PC-9 (cell line): ENCODE measurements around the gene ZCCHC3. TPM values are rescaled to one million over a fixed set of nuclear protein-coding genes. Genes with fewer than 3 reads are reported as not detected.

Experiments used
- BruUV-seq: library from RNA; stranded (reverse); fragments of 400-500 nt; replicated peaks from 2 replicates; lab custom pipeline; 2021; lab: Mats Ljungman, UMichigan
- CTCF ChIA-PET: fragments of 300-600 bp; sonication (Branson Sonifier 250); formaldehyde crosslinking; loops from one replicate; lab custom pipeline; 2022; ENCODE audit warnings: antibody characterized with exemption; lab: Charles Lee
- POLR2A ChIA-PET: fragments of 300-600 bp; sonication (Branson Sonifier 250); formaldehyde crosslinking; loops from one replicate; lab custom pipeline; 2022; ENCODE audit warnings: antibody characterized with exemption; ENCODE audit not compliant: unreplicated experiment; lab: Charles Lee
- DNase-seq, 2 experiments: peaks; one replicate each; pipeline versions ENCODE4 v3.0.0 to v3.0.0-alpha.2; 2015 to 2022; ENCODE audit warnings: mixed read lengths in 1 of 2
- H2AFZ ChIP-seq: fragments of 200-600 bp; sonication (generic); 2 replicates; pipeline ENCODE4 v1.8.1; 2017; ENCODE audit warnings: antibody characterized with exemption
- H3F3A ChIP-seq: fragments of 200-600 bp; sonication (generic); 2 replicates; pipeline ENCODE4 v1.8.1; 2017; ENCODE audit warnings: antibody characterized with exemption, mild to moderate bottlenecking, low read depth; ENCODE audit not compliant: insufficient read depth
- H3K27ac ChIP-seq: fragments of 200-600 bp; sonication (generic); 2 replicates; pipeline ENCODE4 v1.6.1; 2016; ENCODE audit warnings: mixed run types
- H3K27me3 ChIP-seq: fragments of 200-600 bp; sonication (generic); 2 replicates; pipeline ENCODE4 v1.6.1; 2016; ENCODE audit warnings: low read depth, mixed run types; ENCODE audit not compliant: insufficient read depth
- H3K36me3 ChIP-seq: fragments of 200-600 bp; sonication (generic); 2 replicates; pipeline ENCODE4 v1.6.1; 2016; ENCODE audit warnings: low read depth, mixed run types
- H3K4me1 ChIP-seq: fragments of 200-600 bp; sonication (generic); replicated peaks from 2 replicates; pipeline ENCODE4 v1.6.1; 2016; ENCODE audit warnings: mixed run types; ENCODE audit not compliant: insufficient read depth
- H3K4me2 ChIP-seq: fragments of 200-600 bp; sonication (generic); 2 replicates; pipeline ENCODE4 v1.6.1; 2017; ENCODE audit warnings: mixed run types
- H3K4me3 ChIP-seq: fragments of 200-600 bp; sonication (generic); 2 replicates; pipeline ENCODE4 v1.6.1; 2016; ENCODE audit warnings: mixed run types
- H3K79me2 ChIP-seq: fragments of 200-600 bp; sonication (generic); 2 replicates; pipeline ENCODE4 v1.6.1; 2017; ENCODE audit warnings: low read depth, mixed run types
- H3K9me2 ChIP-seq: fragments of 200-600 bp; sonication (generic); 2 replicates; pipeline ENCODE4 v1.8.1; 2017; ENCODE audit warnings: mild to moderate bottlenecking; ENCODE audit not compliant: insufficient read depth
- H3K9me3 ChIP-seq: fragments of 200-600 bp; sonication (generic); 2 replicates; pipeline ENCODE4 v1.8.1; 2016; ENCODE audit warnings: low read depth; ENCODE audit not compliant: insufficient read depth
- H4K20me1 ChIP-seq: fragments of 200-600 bp; sonication (generic); 2 replicates; pipeline ENCODE4 v1.8.1; 2017; ENCODE audit not compliant: insufficient read depth
- EZH2 ChIP-seq: fragments of 200-600 bp; sonication (generic); IDR thresholded peaks from 2 replicates; pipeline ENCODE4 v1.8.0; 2017; ENCODE audit warnings: antibody characterized with exemption, low read depth
- intact Hi-C: fragments of 100-400 bp; cut with micrococcal nuclease; formaldehyde crosslinking; loops from one replicate; pipeline ENCODE4 v1.10.0; 2022; ENCODE audit not compliant: unreplicated experiment
- total RNA-seq: library from RNA; stranded (reverse); gene quantifications from 2 replicates; pipeline ENCODE4 v1.2.3, GENCODE V29; 2021
- TF ChIP-seq, protein P1 (sequence below): fragments of 200-600 bp; sonication (generic); conservative IDR thresholded peaks from 2 replicates; pipeline ENCODE4 v1.6.1; 2017; ENCODE audit warnings: mixed run types, antibody characterized with exemption, mild to moderate bottlenecking, moderate library complexity

The ZCCHC3 gene
- total RNA-seq, 1 experiment from 2014 or later: 17.7 TPM

GRCh38 chr20:276620-277495, 20.5 kb upstream of the ZCCHC3 start:
- no TSS peak for BruUV-seq
- Histone ChIP-seq H3K4me1 (no peaks in the 10 kb centered on the region), H3K4me2 (no peak overlapping the region), H3K27ac (no peak overlapping the region), H2AFZ (no peak overlapping the region), H3K36me3 (no peaks in the 10 kb centered on the region), H4K20me1 (no peaks in the 10 kb centered on the region), H3K27me3 (no peaks in the 10 kb centered on the region), H3K4me3 (no peak overlapping the region), H3K9me3 (no peaks in the 10 kb centered on the region), H3F3A (peaks cover 6% of the 10 kb centered on the region; the same call in 1 of the 2 replicates), H3K79me2 (no peaks in the 10 kb centered on the region), H3K9me2 (no peaks in the 10 kb centered on the region)
- POLR2A ChIA-PET: no interaction called here
- CTCF ChIA-PET: no interaction called here
- TF ChIP-seq, protein P1, sequence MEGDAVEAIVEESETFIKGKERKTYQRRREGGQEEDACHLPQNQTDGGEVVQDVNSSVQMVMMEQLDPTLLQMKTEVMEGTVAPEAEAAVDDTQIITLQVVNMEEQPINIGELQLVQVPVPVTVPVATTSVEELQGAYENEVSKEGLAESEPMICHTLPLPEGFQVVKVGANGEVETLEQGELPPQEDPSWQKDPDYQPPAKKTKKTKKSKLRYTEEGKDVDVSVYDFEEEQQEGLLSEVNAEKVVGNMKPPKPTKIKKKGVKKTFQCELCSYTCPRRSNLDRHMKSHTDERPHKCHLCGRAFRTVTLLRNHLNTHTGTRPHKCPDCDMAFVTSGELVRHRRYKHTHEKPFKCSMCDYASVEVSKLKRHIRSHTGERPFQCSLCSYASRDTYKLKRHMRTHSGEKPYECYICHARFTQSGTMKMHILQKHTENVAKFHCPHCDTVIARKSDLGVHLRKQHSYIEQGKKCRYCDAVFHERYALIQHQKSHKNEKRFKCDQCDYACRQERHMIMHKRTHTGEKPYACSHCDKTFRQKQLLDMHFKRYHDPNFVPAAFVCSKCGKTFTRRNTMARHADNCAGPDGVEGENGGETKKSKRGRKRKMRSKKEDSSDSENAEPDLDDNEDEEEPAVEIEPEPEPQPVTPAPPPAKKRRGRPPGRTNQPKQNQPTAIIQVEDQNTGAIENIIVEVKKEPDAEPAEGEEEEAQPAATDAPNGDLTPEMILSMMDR: no peak
- TF ChIP-seq EZH2: no peak
- DNase-seq: no peak
- intact Hi-C loops: no loop called here

DNA sequence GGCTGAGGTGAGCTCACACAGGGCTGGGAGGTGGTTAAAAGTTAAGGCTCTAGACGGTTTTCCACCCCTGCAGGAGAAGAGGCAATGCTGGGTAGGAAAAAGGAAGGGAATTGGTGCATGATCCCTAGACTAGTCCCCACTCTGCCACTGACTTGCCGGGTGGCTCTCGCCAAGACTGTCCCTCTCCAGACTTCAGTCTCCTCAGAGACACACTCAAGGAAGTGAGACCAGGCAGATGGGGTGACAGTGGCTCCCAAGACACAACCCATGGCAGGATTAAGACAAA, 19.9 kb upstream of the ZCCHC3 start:
- peaks cover 6% of the 10 kb centered on the region; the same call in 1 of the 2 replicates for H3F3A ChIP-seq
- no peak overlapping the region for H2AFZ ChIP-seq
- H3K27me3 ChIP-seq: no peaks in the 10 kb centered on the region
- intact Hi-C loops: no loop called here
- no TSS peak for BruUV-seq
- no peaks in the 10 kb centered on the region for H3K9me3 ChIP-seq
- no peaks in the 10 kb centered on the region for H3K9me2 ChIP-seq
- no peak for DNase-seq
- H3K4me2 ChIP-seq: no peak overlapping the region
- no peaks in the 10 kb centered on the region for H3K4me1 ChIP-seq
- no peaks in the 10 kb centered on the region for H3K79me2 ChIP-seq
- ChIA-PET CTCF (no interaction called here), POLR2A (no interaction called here)
- TF ChIP-seq EZH2: no peak
- TF ChIP-seq, protein P1: no peak
- no peak overlapping the region for H3K4me3 ChIP-seq
- no peaks in the 10 kb centered on the region for H4K20me1 ChIP-seq
- H3K36me3 ChIP-seq: no peaks in the 10 kb centered on the region
- no peak overlapping the region for H3K27ac ChIP-seq

DNA sequence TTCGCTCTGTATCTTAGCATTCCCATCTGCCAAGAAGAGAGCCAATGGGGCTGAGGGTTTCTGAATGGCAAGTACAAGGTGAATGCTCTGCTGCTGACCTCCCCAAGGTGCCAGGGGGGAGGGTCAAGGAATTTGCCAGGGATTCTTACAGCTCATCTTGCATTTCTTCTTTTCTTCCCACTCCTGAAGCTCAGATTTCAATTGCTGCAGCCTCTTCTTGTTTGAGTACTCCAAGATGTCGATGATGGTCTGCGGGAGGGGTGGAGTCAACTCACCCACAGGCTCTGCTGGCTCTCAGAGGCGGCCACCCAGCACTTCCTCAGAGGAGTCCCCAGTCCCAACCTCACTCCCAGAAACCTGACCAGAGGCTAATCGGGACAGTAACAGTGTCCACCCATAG, 19.2 kb upstream of the ZCCHC3 start:
- Histone ChIP-seq H3K9me3 (no peaks in the 10 kb centered on the region), H3K9me2 (no peaks in the 10 kb centered on the region), H2AFZ (no peak overlapping the region), H3K27me3 (no peaks in the 10 kb centered on the region), H3F3A (peaks cover 6% of the 10 kb centered on the region; the same call in 1 of the 2 replicates), H4K20me1 (no peaks in the 10 kb centered on the region), H3K79me2 (no peaks in the 10 kb centered on the region), H3K27ac (no peak overlapping the region), H3K4me3 (no peak overlapping the region), H3K36me3 (no peaks in the 10 kb centered on the region), H3K4me2 (no peak overlapping the region), H3K4me1 (no peaks in the 10 kb centered on the region)
- no TSS peak for BruUV-seq
- no peak for DNase-seq
- TF ChIP-seq, protein P1: no peak
- no peak for TF ChIP-seq EZH2
- ChIA-PET POLR2A (interaction anchor here (0.6 kb wide), 1 partner anchor 9 kb away, joined by 11 read pairs; no protein-coding TSS in a partner anchor), CTCF (no interaction called here)
- intact Hi-C loops: no loop called here
